PFSK-1 (cell line): ENCODE data around the gene COL6A2.

Experiments used
- POLR2AphosphoS5 ChIP-seq: IDR thresholded peaks from 2 replicates; pipeline ENCODE4 v1.6.1; 2012; ENCODE audit warnings: low read depth, mild to moderate bottlenecking, control low read depth, low read length, moderate library complexity
- REST ChIP-seq, 2 experiments: IDR thresholded peaks; 2 replicates each; pipeline versions ENCODE4 v1.6.1 to v1.8.0; 2011 to 2012; ENCODE audit warnings: low read depth in 2 of 2, low read length in 2 of 2, control low read depth in 1 of 2, inconsistent platforms in 1 of 2, mild to moderate bottlenecking in 1 of 2, moderate library complexity in 1 of 2; ENCODE audit not compliant: insufficient read depth in 1 of 2
- SIN3A ChIP-seq: IDR thresholded peaks from 2 replicates; pipeline ENCODE4 v1.6.1; 2012; ENCODE audit warnings: mild to moderate bottlenecking, low read length, moderate library complexity, borderline replicate concordance; ENCODE audit not compliant: insufficient read depth
- TAF1 ChIP-seq: IDR thresholded peaks from 2 replicates; pipeline ENCODE4 v1.6.1; 2012; ENCODE audit warnings: low read length, control low read depth, borderline replicate concordance; ENCODE audit not compliant: insufficient read depth

- TF ChIP-seq TAF1 (no peak), POLR2AphosphoS5 (no peak), REST (IDR thresholded peaks at IDR 0.05; ENCODE audit: insufficient read depth in 1 of 2, low read depth in 2 of 2, low read length in 2 of 2) (no peak), SIN3A (no peak)
Measured at GRCh38 chr21:46117586-46118315, 19.8 kb downstream of the COL6A2 start.
